ENCODE data around the gene DLGAP1.

The DLGAP1 gene

DNA sequence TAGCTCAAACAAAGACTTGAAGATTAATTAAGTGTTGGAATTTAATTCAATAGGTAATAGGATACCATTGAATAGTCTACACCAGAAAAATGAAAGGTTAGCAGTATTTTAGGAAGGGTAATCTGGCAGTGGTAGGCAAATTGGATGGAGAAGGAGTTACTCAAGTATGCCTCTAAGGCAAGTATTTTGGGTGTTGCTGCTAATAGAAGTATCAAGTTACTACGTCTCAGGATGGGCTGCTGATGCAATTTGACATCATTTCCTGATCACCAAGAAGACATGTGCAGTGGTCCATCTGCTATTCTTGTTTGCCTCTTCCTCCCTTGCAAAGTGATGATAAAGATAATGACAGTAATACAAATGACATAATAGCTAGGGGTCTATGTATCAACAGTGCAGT lies 519.8 kb downstream of the DLGAP1 start:
- no peak for DNase-seq (ENCODE audit: low spot score)

DNA sequence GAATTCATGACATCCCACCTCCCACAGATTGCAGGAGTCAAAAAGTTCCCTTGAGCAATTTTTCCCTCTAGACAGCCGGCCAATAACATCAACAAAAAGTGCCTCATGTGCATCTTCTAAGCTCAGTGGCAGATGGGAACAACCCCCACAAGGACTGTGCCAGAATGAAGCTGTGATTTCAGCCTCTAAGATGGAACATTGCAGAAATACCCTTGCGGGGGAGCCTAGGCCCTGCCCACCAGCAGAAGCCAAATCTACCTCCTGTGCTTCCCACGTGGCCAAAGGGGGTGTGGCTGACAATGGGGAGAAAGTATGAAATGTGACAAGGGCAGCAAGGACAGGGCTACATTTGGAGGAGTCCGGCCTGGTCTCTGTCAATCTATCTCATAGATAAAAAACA lies 522.8 kb downstream of the DLGAP1 start:
- DNase-seq (ENCODE audit: low spot score), result no peak

DNA sequence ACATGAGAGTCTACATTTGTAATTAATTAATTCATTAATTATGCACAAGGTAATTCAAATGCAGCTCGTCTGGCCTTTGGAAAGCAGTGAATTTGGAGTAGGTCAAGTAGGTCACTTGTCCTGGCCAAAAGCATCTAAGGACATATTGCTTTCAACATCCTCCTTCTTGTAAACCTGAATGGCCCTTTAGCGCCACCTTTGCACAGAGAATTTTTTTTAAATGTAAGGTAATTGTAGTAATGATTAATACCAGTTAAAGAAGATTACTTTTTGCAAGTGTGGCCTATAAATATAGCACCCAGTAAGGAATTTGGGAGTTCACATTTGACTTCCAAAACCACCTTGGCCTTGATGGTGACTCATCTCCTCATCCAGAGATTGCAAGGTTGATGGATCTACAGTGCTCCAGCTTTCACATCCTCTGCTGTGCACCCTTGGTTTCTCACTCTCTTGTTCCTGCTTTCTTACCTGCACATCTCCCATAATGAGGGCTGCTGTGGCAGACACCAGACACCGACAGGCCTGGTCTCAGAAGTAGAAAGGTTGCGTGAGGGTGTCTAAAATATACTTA lies 523.5 kb downstream of the DLGAP1 start:
- no peak for DNase-seq (ENCODE audit: low spot score)

DNA sequence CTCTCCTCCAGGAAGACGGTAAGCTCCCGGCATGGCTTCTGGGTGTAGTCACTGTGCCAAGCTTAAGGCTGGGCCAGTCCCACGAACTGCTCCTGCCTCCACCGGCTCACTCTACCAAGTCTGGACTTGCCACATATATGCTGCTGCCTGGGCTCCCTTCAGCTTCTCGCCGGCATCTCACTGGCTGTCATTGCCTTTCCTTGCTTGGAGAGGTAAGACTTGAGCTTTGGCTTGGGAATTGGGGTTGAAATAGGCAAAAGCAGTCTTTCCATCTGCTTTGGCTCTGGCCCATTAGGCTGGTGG lies 524.1 kb downstream of the DLGAP1 start:
- no peak for DNase-seq (ENCODE audit: low spot score)

DNA sequence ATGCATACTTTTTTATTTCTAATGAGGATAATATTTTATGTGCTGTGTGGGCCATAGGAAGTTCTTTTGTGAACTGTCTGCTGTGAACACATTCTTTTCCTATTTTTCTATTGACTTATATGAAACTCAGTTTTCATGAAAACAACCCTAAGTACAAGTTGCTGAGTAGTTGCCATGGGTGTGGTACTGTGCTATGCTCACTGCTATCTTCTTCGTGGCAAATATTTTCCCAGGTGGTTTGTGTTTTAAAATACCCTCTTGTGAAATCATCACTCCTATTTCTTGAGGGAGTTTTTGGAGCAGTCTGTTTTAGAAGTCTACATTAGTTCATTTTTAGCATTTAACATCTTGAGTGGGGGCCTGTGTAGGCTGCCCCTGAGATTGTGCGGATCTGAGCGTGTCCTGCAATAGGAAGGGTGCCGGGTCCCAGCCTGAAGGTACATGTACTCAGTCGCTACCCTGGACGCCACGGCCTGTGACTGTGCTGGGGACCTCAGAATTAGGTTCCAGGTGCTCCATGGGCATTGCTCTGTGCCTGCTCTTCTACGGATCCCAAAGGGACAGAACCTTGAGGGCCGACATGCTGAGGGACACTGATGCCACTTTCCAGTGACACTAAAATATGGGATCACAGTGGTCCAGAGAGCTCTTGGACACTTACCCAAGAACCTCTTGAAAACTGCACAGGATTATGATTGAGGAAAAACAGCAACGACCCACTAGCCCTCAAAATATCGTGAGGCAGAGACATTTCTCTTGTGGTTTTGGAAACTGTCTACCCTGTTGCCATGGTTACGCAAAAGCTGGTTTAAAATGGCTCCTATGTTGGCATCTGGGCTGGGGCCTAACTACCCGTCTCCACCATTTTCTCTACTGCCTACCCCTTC lies 524.7 kb downstream of the DLGAP1 start:
- DNase-seq (ENCODE audit: low spot score), result no peak

GRCh38 chr18:3924455-3924854 lies 530.7 kb downstream of the DLGAP1 start:
- DNase-seq (ENCODE audit: low spot score), result no peak

GRCh38 chr18:3923750-3924149 lies 531.4 kb downstream of the DLGAP1 start:
- no peak for DNase-seq (ENCODE audit: low spot score)

- DNase-seq (ENCODE audit: low spot score), result no peak
These were observed 533.3 kb downstream of the DLGAP1 start for GRCh38 chr18:3921826-3922225.

- DNase-seq (ENCODE audit: low spot score), result no peak
These were observed 534.3 kb downstream of the DLGAP1 start for GRCh38 chr18:3920832-3921231.

DNA sequence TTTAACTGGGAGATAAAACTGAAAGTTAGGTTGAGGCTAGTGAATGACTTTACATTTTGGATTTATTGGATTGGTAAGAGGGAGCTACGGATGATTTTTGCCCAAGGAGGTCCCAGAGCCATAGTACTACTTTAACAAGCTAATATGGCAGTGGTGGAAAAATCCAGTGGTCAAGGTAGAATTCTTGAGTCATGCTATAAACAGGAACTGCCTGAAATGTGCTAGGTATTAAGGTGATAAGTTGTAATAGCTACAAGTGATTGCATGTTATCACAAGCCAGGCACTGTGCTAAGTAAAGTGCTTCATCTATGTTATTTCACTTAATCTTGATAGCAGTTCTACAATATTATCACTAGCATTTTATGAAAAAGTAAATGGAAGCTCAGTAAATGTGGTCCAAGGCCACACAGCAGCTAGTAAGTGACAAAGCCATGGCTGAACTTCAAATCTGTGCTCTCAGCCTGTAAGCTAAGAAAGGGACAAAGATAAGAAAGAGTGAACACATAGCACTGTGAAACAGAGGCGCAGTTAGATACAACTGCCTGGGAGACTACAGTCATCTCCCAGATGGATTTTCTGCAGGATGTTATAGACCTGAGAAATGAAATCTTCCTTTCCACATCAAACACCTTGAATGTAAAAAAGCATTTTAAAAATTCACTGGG lies 535.6 kb downstream of the DLGAP1 start:
- DNase-seq (ENCODE audit: low spot score), result no peak

DNA sequence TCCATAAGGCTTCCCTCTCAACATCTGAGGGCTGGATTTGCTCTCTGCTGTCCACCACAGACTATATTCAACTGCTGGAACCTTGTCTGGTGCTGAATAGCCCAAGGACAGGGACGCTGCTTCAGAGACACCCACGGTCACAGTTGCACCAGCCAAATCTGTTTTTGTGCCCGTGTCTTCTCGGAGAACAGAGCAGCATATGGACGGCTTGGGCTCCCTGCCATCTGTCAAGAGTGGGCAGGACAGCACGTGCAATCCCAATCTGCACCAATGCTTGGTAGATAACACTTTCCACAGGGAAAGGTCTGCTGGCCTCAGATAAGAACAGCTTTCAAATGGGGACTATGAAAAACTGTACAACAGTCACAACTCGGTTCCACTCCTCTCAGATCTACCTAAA lies 539.0 kb downstream of the DLGAP1 start:
- DNase-seq (ENCODE audit: low spot score), result no peak

- no peak for DNase-seq (ENCODE audit: low spot score)
These were observed 540.1 kb downstream of the DLGAP1 start for GRCh38 chr18:3914833-3915610.

- DNase-seq (ENCODE audit: low spot score), result no peak
These were observed 541.0 kb downstream of the DLGAP1 start for GRCh38 chr18:3914109-3914508.

DNA sequence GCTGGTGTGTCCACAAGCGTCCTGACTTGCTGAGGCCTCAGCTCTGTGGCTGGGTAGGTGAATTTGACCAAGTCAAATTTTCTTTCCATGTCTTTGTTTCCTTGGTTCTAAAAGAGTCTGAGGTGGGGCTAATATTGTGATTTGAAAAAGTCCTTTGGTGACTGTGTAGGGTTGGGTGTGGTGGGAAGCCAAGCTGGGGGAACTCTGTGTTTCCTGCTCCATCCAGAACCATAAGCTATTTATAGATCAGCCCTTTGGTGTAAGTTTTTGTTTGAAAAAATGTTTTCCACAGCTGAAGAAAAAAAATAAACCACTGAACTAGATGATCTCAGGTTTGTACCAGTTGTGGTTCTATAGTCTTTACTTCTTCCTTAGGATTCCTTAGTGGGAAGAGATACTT lies 542.4 kb downstream of the DLGAP1 start:
- DNase-seq (ENCODE audit: low spot score), result no peak

DNA sequence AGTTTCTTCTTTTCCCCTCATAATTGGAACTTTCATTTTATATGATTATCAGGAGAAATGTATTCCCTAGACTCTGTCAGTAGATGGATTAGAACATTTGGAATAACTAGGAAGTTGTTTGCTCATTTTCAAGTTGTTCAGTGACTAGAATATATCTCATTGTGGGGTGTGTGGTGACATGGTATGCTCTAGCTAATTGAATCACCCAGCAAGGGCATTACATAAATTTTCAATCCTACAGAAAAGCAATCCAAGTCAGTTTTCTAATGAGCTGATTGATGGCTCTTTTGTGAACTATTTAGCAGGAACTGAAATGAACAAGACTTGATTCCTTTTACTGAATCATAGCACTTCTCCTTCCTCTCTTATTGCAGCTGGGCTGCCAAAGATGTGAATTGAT lies 543.7 kb downstream of the DLGAP1 start:
- DNase-seq (ENCODE audit: low spot score), result no peak

- DNase-seq (ENCODE audit: low spot score), result no peak
These were observed 544.6 kb downstream of the DLGAP1 start for GRCh38 chr18:3910512-3910911.

GRCh38 chr18:3907955-3908354 lies 547.2 kb downstream of the DLGAP1 start:
- no peak for DNase-seq (ENCODE audit: low spot score)

DNA sequence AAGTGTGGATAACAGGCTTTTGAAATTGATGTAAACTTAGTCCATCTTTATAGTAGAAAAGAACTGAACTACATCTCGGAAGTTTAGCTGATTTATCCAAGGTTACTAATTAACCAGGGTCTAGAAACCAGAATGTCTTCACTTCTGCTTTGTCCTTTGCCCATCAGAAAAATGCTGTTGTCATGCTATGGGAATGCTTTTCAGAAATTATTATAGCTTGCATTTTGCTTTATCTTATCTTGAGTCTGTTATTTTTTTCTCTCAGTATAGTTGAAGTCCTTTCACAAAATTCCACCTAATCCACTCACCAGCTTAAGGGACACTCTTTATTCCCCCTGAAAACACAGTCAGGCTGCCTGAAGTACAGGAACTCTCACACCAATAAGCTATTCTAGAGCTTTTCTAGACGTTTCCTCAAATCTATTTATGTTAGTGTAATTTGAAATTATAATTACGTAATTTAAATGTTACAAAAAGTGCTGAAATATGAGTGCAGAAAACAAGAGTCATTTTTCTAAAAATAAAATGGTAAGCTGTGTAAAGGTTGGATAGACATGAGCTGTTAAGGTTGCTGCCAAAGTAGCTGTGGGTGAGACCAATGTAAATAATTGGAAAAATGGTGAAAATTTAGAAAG lies 548.9 kb downstream of the DLGAP1 start:
- no peak for DNase-seq (ENCODE audit: low spot score)

GRCh38 chr18:3903337-3903736 lies 551.8 kb downstream of the DLGAP1 start:
- DNase-seq (ENCODE audit: low spot score), result no peak

DNA sequence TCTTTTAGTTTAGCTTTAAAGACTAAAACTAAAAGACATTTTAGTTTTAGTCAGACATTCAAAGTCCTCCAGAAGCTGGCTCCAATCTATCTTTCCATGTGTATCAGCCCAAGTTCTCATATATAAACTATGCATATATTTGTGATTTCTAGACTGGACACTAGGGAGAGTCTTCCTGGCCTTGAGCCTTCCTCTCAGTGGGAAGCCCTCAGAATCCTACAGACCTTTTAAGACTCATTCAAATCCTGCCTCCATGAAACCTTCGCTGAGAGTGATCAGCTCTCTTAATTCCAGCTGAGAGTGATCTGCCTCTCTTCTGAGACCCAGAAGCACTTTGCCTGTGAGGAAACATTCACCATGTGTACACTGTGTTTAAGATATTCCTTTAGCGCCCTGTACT lies 552.4 kb downstream of the DLGAP1 start:
- DNase-seq (ENCODE audit: low spot score), result no peak

- DNase-seq (ENCODE audit: low spot score), result no peak
These were observed 553.3 kb downstream of the DLGAP1 start for GRCh38 chr18:3901811-3902210.

DNA sequence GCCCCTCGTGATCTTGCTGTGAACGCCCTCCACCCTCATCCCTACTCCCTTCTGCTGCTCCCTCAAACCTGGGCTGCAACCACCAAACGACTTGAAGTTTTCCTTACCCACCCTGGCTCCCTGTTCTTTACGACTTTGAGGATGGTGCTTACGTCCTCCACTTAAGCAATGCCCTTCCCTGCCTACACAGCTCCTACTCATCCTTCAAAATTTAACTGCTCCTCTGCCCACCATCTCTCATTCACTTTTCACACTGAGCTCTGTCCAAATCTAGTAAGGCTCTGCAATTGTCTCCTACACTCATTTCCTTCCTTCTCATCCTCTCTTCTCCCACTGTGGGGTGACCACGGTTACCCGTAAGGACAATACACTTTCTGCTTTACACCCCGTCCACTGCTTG lies 554.1 kb downstream of the DLGAP1 start:
- no peak for DNase-seq (ENCODE audit: low spot score)

Data from left forelimb (tissue), 1 donor.